ENCODE measurements around the gene SLC26A9. TPM values are rescaled to one million over a fixed set of nuclear protein-coding genes. Genes with fewer than 3 reads are reported as not detected.

The SLC26A9 gene
- polyA plus RNA-seq, 1 of the 3 experiments (the other 2 are of a cell fraction), result not detected

GRCh38 chr1:205945069-205945468 is 1.8 kb upstream of the SLC26A9 start:
- H3K4me3 ChIP-seq (ENCODE audit: low read depth in 2 of 2, low read length in 1 of 2), result no peak overlapping the region
- no peak overlapping the region for H3K4me2 ChIP-seq
- ChIA-PET POLR2A (no interaction called here), CTCF (interaction anchor here (3.3 to 22.3 kb wide), 2 partner anchors 26 to 33 kb away, joined by 20 to 197 read pairs; no protein-coding TSS in a partner anchor)
- no peaks in the 10 kb centered on the region for H3K9me2 ChIP-seq
- H4K20me1 ChIP-seq (ENCODE audit: insufficient read depth), result no peaks in the 10 kb centered on the region
- H3K27me3 ChIP-seq (ENCODE audit: insufficient read depth), result peaks cover 19% of the 10 kb centered on the region; the same call in 1 of the 2 replicates
- no peaks in the 10 kb centered on the region for H3F3A ChIP-seq (replicated peaks; ENCODE audit: insufficient read depth)
- H3K79me2 ChIP-seq (ENCODE audit: insufficient read depth), result no peaks in the 10 kb centered on the region
- H3K9me3 ChIP-seq, result no peaks in the 10 kb centered on the region
- no peaks in the 10 kb centered on the region for H3K4me1 ChIP-seq (ENCODE audit: control insufficient read depth in 1 of 2, insufficient read depth in 2 of 2, low read depth in 1 of 2, low read length in 1 of 2)
- H2AFZ ChIP-seq (ENCODE audit: low read depth), result no peak overlapping the region
- no peak overlapping the region for H3K9ac ChIP-seq
- no peaks in the 10 kb centered on the region for H3K36me3 ChIP-seq (replicated peaks in 1 of 2; ENCODE audit: control insufficient read depth in 1 of 2, insufficient read depth in 2 of 2, low read length in 1 of 2)
- H3K27ac ChIP-seq (ENCODE audit: low read depth in 2 of 2, low read length in 1 of 2), result no peak overlapping the region
- no peak for DNase-seq
- 32% methylated on average over 3 of the region's 3 CpGs for WGBS (ENCODE audit: low lambda C conversion rate)
- TF ChIP-seq GABPA (IDR thresholded peaks at IDR 0.05; ENCODE audit: low read depth) (no peak), GATA2 (CRISPR knock-in tag; IDR thresholded peaks at IDR 0.05) (no peak), RAD21 (IDR thresholded peaks at IDR 0.05; ENCODE audit: low read length) (no peak), IRF3 (IDR thresholded peaks at IDR 0.05; ENCODE audit: low read depth, low read length) (no peak), MXI1 (IDR thresholded peaks at IDR 0.05; ENCODE audit: low read depth, low read length) (no peak), NFIC (IDR thresholded peaks at IDR 0.05; ENCODE audit: borderline replicate concordance) (no peak), FOXJ3 (CRISPR knock-in tag; IDR thresholded peaks at IDR 0.05) (no peak)
- TF ChIP-seq, protein P1, sequence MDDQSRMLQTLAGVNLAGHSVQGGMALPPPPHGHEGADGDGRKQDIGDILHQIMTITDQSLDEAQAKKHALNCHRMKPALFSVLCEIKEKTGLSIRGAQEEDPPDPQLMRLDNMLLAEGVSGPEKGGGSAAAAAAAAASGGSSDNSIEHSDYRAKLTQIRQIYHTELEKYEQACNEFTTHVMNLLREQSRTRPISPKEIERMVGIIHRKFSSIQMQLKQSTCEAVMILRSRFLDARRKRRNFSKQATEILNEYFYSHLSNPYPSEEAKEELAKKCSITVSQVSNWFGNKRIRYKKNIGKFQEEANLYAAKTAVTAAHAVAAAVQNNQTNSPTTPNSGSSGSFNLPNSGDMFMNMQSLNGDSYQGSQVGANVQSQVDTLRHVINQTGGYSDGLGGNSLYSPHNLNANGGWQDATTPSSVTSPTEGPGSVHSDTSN (IDR thresholded peaks at IDR 0.05), result no peak

DNA sequence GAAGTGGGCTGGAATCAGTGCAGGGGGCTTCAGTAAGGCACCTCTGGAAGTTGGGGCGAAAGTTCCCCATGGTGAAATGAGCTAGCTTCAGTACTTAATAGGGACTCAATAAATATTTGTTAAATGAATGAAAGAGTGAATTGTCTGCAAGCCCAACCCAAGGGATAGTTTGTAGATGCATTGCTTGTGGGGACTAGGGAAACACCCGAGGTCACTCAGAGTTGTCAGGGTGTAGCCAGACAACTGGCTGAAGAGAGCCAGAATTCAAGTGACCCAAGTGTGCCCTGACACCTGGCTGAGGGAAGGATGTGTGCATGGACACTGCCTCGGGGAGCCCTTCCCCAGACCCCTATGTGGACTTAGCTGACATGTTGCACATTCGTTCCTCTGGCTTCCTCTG is 1.3 kb upstream of the SLC26A9 start:
- no peaks in the 10 kb centered on the region for H3F3A ChIP-seq (replicated peaks; ENCODE audit: insufficient read depth)
- H3K4me3 ChIP-seq (ENCODE audit: low read depth in 2 of 2, low read length in 1 of 2), result no peak overlapping the region
- H3K9ac ChIP-seq, result no peak overlapping the region
- no peaks in the 10 kb centered on the region for H3K9me3 ChIP-seq
- 17% methylated on average over 4 of the region's 4 CpGs for WGBS (ENCODE audit: low lambda C conversion rate)
- no peaks in the 10 kb centered on the region for H3K9me2 ChIP-seq
- no peaks in the 10 kb centered on the region for H3K36me3 ChIP-seq (replicated peaks in 1 of 2; ENCODE audit: control insufficient read depth in 1 of 2, insufficient read depth in 2 of 2, low read length in 1 of 2)
- no peaks in the 10 kb centered on the region for H4K20me1 ChIP-seq (ENCODE audit: insufficient read depth)
- no peaks in the 10 kb centered on the region; a peak in 1 of 4 replicates for H3K4me1 ChIP-seq (ENCODE audit: control insufficient read depth in 1 of 2, insufficient read depth in 2 of 2, low read depth in 1 of 2, low read length in 1 of 2)
- peaks cover 19% of the 10 kb centered on the region; the same call in 1 of the 2 replicates for H3K27me3 ChIP-seq (ENCODE audit: insufficient read depth)
- no peak overlapping the region for H3K27ac ChIP-seq (ENCODE audit: low read depth in 2 of 2, low read length in 1 of 2)
- CTCF ChIA-PET, result interaction anchor here (1.2 to 22.3 kb wide), 3 partner anchors 26 to 40 kb away, joined by 3 to 197 read pairs (median 20); no protein-coding TSS in a partner anchor
- H3K4me2 ChIP-seq, result no peak overlapping the region
- no peaks in the 10 kb centered on the region for H3K79me2 ChIP-seq (ENCODE audit: insufficient read depth)
- H2AFZ ChIP-seq (ENCODE audit: low read depth), result no peak overlapping the region
- no peak for DNase-seq
- POLR2A ChIA-PET, result no interaction called here
- no peak for TF ChIP-seq SMC3 (IDR thresholded peaks at IDR 0.05; ENCODE audit: low read depth, low read length)
- TF ChIP-seq FOXJ3 (CRISPR knock-in tag; IDR thresholded peaks at IDR 0.05), result no peak
- TF ChIP-seq TCF12 (IDR thresholded peaks at IDR 0.05), result no peak
- TF ChIP-seq NFIC (IDR thresholded peaks at IDR 0.05; ENCODE audit: borderline replicate concordance), result no peak
- no peak for TF ChIP-seq SIN3A (IDR thresholded peaks at IDR 0.05; ENCODE audit: borderline replicate concordance, low read depth, low read length)
- no peak for TF ChIP-seq TEAD4 (IDR thresholded peaks at IDR 0.05; ENCODE audit: borderline replicate concordance, insufficient read depth)
- TF ChIP-seq GATA2 (CRISPR knock-in tag; IDR thresholded peaks at IDR 0.05), result no peak
- TF ChIP-seq REST (IDR thresholded peaks at IDR 0.05; ENCODE audit: low read depth, low read length), result no peak
- no peak for TF ChIP-seq CTCF (IDR thresholded peaks at IDR 0.05)
- TF ChIP-seq, protein P2, sequence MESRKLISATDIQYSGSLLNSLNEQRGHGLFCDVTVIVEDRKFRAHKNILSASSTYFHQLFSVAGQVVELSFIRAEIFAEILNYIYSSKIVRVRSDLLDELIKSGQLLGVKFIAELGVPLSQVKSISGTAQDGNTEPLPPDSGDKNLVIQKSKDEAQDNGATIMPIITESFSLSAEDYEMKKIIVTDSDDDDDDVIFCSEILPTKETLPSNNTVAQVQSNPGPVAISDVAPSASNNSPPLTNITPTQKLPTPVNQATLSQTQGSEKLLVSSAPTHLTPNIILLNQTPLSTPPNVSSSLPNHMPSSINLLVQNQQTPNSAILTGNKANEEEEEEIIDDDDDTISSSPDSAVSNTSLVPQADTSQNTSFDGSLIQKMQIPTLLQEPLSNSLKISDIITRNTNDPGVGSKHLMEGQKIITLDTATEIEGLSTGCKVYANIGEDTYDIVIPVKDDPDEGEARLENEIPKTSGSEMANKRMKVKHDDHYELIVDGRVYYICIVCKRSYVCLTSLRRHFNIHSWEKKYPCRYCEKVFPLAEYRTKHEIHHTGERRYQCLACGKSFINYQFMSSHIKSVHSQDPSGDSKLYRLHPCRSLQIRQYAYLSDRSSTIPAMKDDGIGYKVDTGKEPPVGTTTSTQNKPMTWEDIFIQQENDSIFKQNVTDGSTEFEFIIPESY (IDR thresholded peaks at IDR 0.05; ENCODE audit: borderline replicate concordance, low read depth), result no peak
- TF ChIP-seq TAF1 (IDR thresholded peaks at IDR 0.05; ENCODE audit: borderline replicate concordance, low read depth, low read length), result no peak
- TF ChIP-seq CHD2 (IDR thresholded peaks at IDR 0.05; ENCODE audit: low read length, partially characterized antibody), result no peak
